Activated CD4-positive, alpha-beta T cell treated with anti-CD3 and anti-CD28 coated beads, Interleukin-10, Interleukin-2, amounts not matched to agents 100 ng/mL and 50 ng/mL, durations not matched to agents 16 hours and 8 hours (primary cell): Measurements from ENCODE around the gene EEF1AKMT2.

Experiments used
- DNase-seq: peaks from one replicate; pipeline ENCODE4 v3.0.0-alpha.2; 2020

EEF1AKMT2 gene

GRCh38 chr10:124717911-124718741 lies 73.6 kb downstream of the EEF1AKMT2 start:
- peak; percentile 97 for DNase-seq

- DNase-seq = no peak
These were observed 74.5 kb downstream of the EEF1AKMT2 start for GRCh38 chr10:124717041-124717757.

- no peak for DNase-seq
These were observed 75.3 kb downstream of the EEF1AKMT2 start for GRCh38 chr10:124716369-124716768.

GRCh38 chr10:124715439-124715838 lies 76.2 kb downstream of the EEF1AKMT2 start:
- DNase-seq = no peak

- DNase-seq = no peak
These were observed 77.9 kb downstream of the EEF1AKMT2 start for GRCh38 chr10:124713679-124714255.

- no peak for DNase-seq
These were observed 78.8 kb downstream of the EEF1AKMT2 start for GRCh38 chr10:124712704-124713407.

GRCh38 chr10:124711145-124711544 lies 80.5 kb downstream of the EEF1AKMT2 start:
- DNase-seq = no peak

GRCh38 chr10:124710266-124710881 lies 81.3 kb downstream of the EEF1AKMT2 start:
- DNase-seq = no peak

GRCh38 chr10:124709861-124710260 lies 81.8 kb downstream of the EEF1AKMT2 start:
- no peak for DNase-seq

- DNase-seq = no peak
These were observed 82.7 kb downstream of the EEF1AKMT2 start for GRCh38 chr10:124708922-124709520.

GRCh38 chr10:124708246-124708779 lies 83.4 kb downstream of the EEF1AKMT2 start:
- no peak for DNase-seq
